Suprapubic skin (tissue), 3 donors: Measurements from ENCODE around the gene TRMT2B.

Source experiments
- POLR2AphosphoS5 ChIP-seq, 3 donors: sonication (generic); formaldehyde crosslinking; IDR thresholded peaks; one replicate each; pipeline ENCODE4 v1.6.1; 2017; ENCODE audit warnings: antibody characterized with exemption in 3 of 3
- TF ChIP-seq, protein P1 (sequence below), 2 donors: fragments of 200-600 bp in 1 of 2; fragments of 450-650 bp in 1 of 2; sonication (generic) in 1 of 2; IDR thresholded peaks; one replicate each; pipeline ENCODE4 v1.5.1; 2016 to 2019; ENCODE audit warnings: antibody characterized with exemption in 2 of 2, mild to moderate bottlenecking in 1 of 2, moderate library complexity in 1 of 2

- TF ChIP-seq, protein P1, sequence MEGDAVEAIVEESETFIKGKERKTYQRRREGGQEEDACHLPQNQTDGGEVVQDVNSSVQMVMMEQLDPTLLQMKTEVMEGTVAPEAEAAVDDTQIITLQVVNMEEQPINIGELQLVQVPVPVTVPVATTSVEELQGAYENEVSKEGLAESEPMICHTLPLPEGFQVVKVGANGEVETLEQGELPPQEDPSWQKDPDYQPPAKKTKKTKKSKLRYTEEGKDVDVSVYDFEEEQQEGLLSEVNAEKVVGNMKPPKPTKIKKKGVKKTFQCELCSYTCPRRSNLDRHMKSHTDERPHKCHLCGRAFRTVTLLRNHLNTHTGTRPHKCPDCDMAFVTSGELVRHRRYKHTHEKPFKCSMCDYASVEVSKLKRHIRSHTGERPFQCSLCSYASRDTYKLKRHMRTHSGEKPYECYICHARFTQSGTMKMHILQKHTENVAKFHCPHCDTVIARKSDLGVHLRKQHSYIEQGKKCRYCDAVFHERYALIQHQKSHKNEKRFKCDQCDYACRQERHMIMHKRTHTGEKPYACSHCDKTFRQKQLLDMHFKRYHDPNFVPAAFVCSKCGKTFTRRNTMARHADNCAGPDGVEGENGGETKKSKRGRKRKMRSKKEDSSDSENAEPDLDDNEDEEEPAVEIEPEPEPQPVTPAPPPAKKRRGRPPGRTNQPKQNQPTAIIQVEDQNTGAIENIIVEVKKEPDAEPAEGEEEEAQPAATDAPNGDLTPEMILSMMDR (IDR thresholded peaks at IDR 0.05) = no peak
- TF ChIP-seq POLR2AphosphoS5 (IDR thresholded peaks at IDR 0.05) = no peak
Measured at GRCh38 chrX:100975212-100975611, 76.7 kb downstream of the TRMT2B start.
